Karpas-422 (cell line): ENCODE results near the gene PACSIN1. TPM values are rescaled to one million over a fixed set of nuclear protein-coding genes. Genes with fewer than 3 reads are reported as not detected.

Source experiments
- DNase-seq: peaks from one replicate; pipeline ENCODE4 v3.0.0-alpha.2; 2015
- H2AFZ ChIP-seq: fragments of 200-600 bp; sonication (generic); 2 replicates; pipeline ENCODE4 v1.6.1; 2014; ENCODE audit warnings: antibody characterized with exemption, low read length, mixed read lengths
- H3K27ac ChIP-seq: fragments of 200-600 bp; sonication (generic); 2 replicates; pipeline ENCODE4 v1.5.1; 2014; ENCODE audit warnings: mild to moderate bottlenecking, low read length, moderate library complexity
- H3K27me3 ChIP-seq: fragments of 200-600 bp; sonication (generic); 2 replicates; pipeline ENCODE4 v1.6.1; 2014; ENCODE audit warnings: low read length, mixed read lengths
- H3K36me3 ChIP-seq: fragments of 200-600 bp; sonication (generic); 2 replicates; pipeline ENCODE4 v1.6.1; 2014; ENCODE audit warnings: low read length, mixed read lengths; ENCODE audit not compliant: insufficient read depth
- H3K4me1 ChIP-seq: fragments of 200-600 bp; sonication (generic); 2 replicates; pipeline ENCODE4 v1.6.1; 2014; ENCODE audit warnings: mild to moderate bottlenecking, low read length, mixed read lengths
- H3K4me2 ChIP-seq: fragments of 200-600 bp; sonication (generic); 2 replicates; pipeline ENCODE4 v1.6.1; 2014; ENCODE audit warnings: low read length, low read depth, mild to moderate bottlenecking; ENCODE audit not compliant: poor library complexity, severe bottlenecking
- H3K4me3 ChIP-seq: fragments of 200-600 bp; sonication (generic); 2 replicates; pipeline ENCODE4 v1.5.1; 2014; ENCODE audit warnings: mild to moderate bottlenecking, antibody characterized with exemption, low read length, mixed read lengths
- H3K79me2 ChIP-seq: fragments of 200-600 bp; sonication (generic); 2 replicates; pipeline ENCODE4 v1.6.1; 2014; ENCODE audit warnings: mild to moderate bottlenecking, low read length, mixed read lengths
- H3K9ac ChIP-seq: fragments of 200-600 bp; sonication (generic); 2 replicates; pipeline ENCODE4 v1.6.0; 2014; ENCODE audit warnings: low read length
- H3K9me2 ChIP-seq: fragments of 200-600 bp; sonication (generic), shearing (Covaris generic); replicated peaks from 2 replicates; pipeline ENCODE4 v1.6.0; 2014; ENCODE audit warnings: mild to moderate bottlenecking, low read length, moderate library complexity; ENCODE audit not compliant: insufficient read depth
- H3K9me3 ChIP-seq: fragments of 300-700, 200-600 bp; sonication (generic); 2 replicates; pipeline ENCODE4 v1.6.1; 2014; ENCODE audit warnings: low read length, mixed read lengths
- H4K20me1 ChIP-seq: fragments of 200-600 bp; sonication (generic); 2 replicates; pipeline ENCODE4 v1.6.1; 2014; ENCODE audit warnings: mild to moderate bottlenecking, antibody characterized with exemption, low read length, low read depth; ENCODE audit not compliant: insufficient read depth
- total RNA-seq: library from RNA; depleted of rRNA; stranded (reverse); fragments of >200 nt; shearing (Covaris generic); gene quantifications from 2 replicates; pipeline ENCODE4 v1.2.3, GENCODE V29; 2014; ENCODE audit warnings: low replicate concordance

The PACSIN1 gene
- total RNA-seq, 1 experiment from 2014 or later = not detected

- Histone ChIP-seq H4K20me1 (no peaks in the 10 kb centered on the region), H3K4me2 (no peak overlapping the region), H2AFZ (no peak overlapping the region), H3K27ac (no peak overlapping the region), H3K9me2 (no peaks in the 10 kb centered on the region), H3K9me3 (no peaks in the 10 kb centered on the region), H3K4me1 (no peaks in the 10 kb centered on the region), H3K79me2 (no peaks in the 10 kb centered on the region), H3K9ac (no peak overlapping the region), H3K27me3 (no peaks in the 10 kb centered on the region), H3K4me3 (no peak overlapping the region), H3K36me3 (no peaks in the 10 kb centered on the region)
- no peak for DNase-seq
Measured at GRCh38 chr6:34535646-34536045, 69.8 kb downstream of the PACSIN1 start.

DNA sequence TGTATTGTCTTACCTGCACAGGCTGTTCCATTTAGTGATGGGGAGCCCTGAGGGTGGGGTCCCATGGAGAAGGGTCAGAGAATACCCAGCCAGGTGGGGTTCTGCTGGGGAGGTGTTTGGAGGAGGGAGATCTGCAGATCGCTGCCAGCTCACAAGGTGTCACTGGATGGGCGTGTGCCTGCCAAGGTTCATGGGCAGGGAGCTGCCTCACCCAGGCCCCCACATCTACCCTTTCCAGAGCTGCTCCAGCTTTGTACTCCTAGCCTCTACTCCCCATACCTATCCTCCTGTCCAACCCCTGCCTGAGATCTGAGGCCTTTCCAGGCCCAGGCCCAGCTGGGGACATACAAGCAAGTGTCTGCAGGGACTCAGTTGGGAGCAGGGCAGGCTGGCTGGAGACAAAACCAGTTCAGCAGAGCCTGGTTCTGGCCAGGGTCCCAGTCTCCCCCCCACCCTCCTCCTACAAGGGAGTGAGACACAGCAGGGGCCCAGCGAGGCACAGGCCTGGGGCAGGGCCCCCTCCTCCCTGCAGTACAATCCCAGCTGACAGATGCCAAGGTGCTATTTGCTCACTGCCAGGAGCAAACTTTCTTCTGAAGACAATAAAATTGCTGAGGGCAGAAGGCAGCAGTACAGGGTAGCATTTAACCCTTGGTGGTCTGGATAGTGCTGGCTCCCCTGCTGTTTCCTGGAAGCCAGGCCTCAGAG, 70.5 kb downstream of the PACSIN1 start:
- no peak overlapping the region for H3K9ac ChIP-seq
- no peak overlapping the region for H3K4me3 ChIP-seq
- no peaks in the 10 kb centered on the region for H3K9me2 ChIP-seq
- H3K36me3 ChIP-seq = no peaks in the 10 kb centered on the region
- no peaks in the 10 kb centered on the region for H3K79me2 ChIP-seq
- H4K20me1 ChIP-seq = no peaks in the 10 kb centered on the region
- no peaks in the 10 kb centered on the region for H3K27me3 ChIP-seq
- no peaks in the 10 kb centered on the region for H3K9me3 ChIP-seq
- no peak overlapping the region for H2AFZ ChIP-seq
- H3K27ac ChIP-seq = no peak overlapping the region
- H3K4me1 ChIP-seq = no peaks in the 10 kb centered on the region
- no peak overlapping the region for H3K4me2 ChIP-seq
- no peak for DNase-seq

- H3K36me3 ChIP-seq = no peaks in the 10 kb centered on the region
- DNase-seq = no peak
- H3K4me3 ChIP-seq = no peak overlapping the region
- H3K4me1 ChIP-seq = no peaks in the 10 kb centered on the region
- no peak overlapping the region for H3K9ac ChIP-seq
- H3K9me3 ChIP-seq = no peaks in the 10 kb centered on the region
- no peaks in the 10 kb centered on the region for H3K79me2 ChIP-seq
- no peaks in the 10 kb centered on the region for H3K27me3 ChIP-seq
- no peaks in the 10 kb centered on the region for H3K9me2 ChIP-seq
- no peak overlapping the region for H3K27ac ChIP-seq
- no peak overlapping the region for H3K4me2 ChIP-seq
- no peak overlapping the region for H2AFZ ChIP-seq
- no peaks in the 10 kb centered on the region for H4K20me1 ChIP-seq
Measured at GRCh38 chr6:34536959-34537848, 71.3 kb downstream of the PACSIN1 start.

GRCh38 chr6:34537922-34538550, 72.2 kb downstream of the PACSIN1 start:
- Histone ChIP-seq H3K27me3 (no peaks in the 10 kb centered on the region), H3K4me1 (no peaks in the 10 kb centered on the region), H3K4me2 (no peak overlapping the region), H3K9me2 (no peaks in the 10 kb centered on the region), H3K4me3 (no peak overlapping the region), H4K20me1 (no peaks in the 10 kb centered on the region), H2AFZ (no peak overlapping the region), H3K9me3 (no peaks in the 10 kb centered on the region), H3K36me3 (no peaks in the 10 kb centered on the region), H3K9ac (no peak overlapping the region), H3K27ac (no peak overlapping the region), H3K79me2 (no peaks in the 10 kb centered on the region)
- no peak for DNase-seq

DNA sequence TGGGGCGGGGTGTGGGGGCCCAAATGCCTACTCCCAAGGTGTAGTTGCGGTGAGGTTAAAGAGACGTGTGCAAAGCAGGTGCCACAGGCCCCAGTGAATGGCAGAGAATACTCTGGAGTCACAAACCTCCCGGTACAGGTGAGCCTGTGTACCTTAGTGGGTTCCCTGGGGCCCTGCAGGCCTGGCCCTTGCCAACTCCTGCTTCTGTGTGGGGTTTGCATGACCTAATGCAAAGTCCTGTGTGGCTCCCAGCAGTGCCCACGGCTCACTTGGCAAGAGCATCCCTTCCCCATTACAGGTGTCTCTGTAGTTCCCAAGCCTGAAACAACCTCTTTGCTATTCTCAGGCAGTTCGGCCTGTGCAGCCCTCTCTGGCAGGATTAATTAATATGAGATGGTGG, 72.7 kb downstream of the PACSIN1 start:
- Histone ChIP-seq H3K9me2 (no peaks in the 10 kb centered on the region), H4K20me1 (no peaks in the 10 kb centered on the region), H3K9ac (no peak overlapping the region), H3K4me3 (no peak overlapping the region), H3K27me3 (no peaks in the 10 kb centered on the region), H3K79me2 (no peaks in the 10 kb centered on the region), H3K36me3 (no peaks in the 10 kb centered on the region), H3K4me1 (no peaks in the 10 kb centered on the region), H3K27ac (no peak overlapping the region), H3K9me3 (no peaks in the 10 kb centered on the region), H2AFZ (no peak overlapping the region), H3K4me2 (no peak overlapping the region)
- DNase-seq = no peak

DNA sequence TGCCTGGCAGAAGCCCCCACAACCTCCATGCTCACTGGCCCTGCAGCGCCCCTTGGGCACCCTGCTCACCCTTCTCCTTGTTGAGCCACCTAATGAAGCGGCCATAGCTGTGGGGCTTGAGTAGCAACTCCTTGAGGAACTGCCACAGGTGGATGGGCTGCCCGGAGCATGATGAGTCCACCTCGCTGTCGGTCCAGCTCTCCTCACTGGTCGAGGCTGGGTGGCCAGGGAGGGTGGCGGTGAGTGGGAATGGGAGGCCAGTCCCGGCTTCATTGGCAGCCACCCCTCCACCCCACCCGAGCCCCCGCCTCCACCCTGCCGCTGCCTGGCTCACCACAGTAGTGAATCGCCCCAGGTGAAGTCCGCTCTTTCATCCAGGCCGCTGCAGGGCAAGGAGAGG, 73.3 kb downstream of the PACSIN1 start:
- H3K9ac ChIP-seq = no peak overlapping the region
- no peaks in the 10 kb centered on the region for H3K9me3 ChIP-seq
- no peak overlapping the region for H3K4me3 ChIP-seq
- H3K4me1 ChIP-seq = no peaks in the 10 kb centered on the region
- H4K20me1 ChIP-seq = no peaks in the 10 kb centered on the region
- no peaks in the 10 kb centered on the region for H3K27me3 ChIP-seq
- H3K9me2 ChIP-seq = no peaks in the 10 kb centered on the region
- no peak for DNase-seq
- no peaks in the 10 kb centered on the region for H3K79me2 ChIP-seq
- no peak overlapping the region for H2AFZ ChIP-seq
- H3K36me3 ChIP-seq = no peaks in the 10 kb centered on the region
- H3K27ac ChIP-seq = no peak overlapping the region
- no peak overlapping the region for H3K4me2 ChIP-seq

- H3K36me3 ChIP-seq = no peaks in the 10 kb centered on the region
- H3K4me2 ChIP-seq = no peak overlapping the region
- H3K27ac ChIP-seq = no peak overlapping the region
- no peaks in the 10 kb centered on the region for H3K4me1 ChIP-seq
- H3K9ac ChIP-seq = no peak overlapping the region
- H3K79me2 ChIP-seq = no peaks in the 10 kb centered on the region
- DNase-seq = no peak
- no peak overlapping the region for H3K4me3 ChIP-seq
- no peaks in the 10 kb centered on the region for H3K9me2 ChIP-seq
- H2AFZ ChIP-seq = no peak overlapping the region
- no peaks in the 10 kb centered on the region for H3K27me3 ChIP-seq
- H3K9me3 ChIP-seq = no peaks in the 10 kb centered on the region
- no peaks in the 10 kb centered on the region for H4K20me1 ChIP-seq
Measured at GRCh38 chr6:34540222-34540621, 74.3 kb downstream of the PACSIN1 start.

DNA sequence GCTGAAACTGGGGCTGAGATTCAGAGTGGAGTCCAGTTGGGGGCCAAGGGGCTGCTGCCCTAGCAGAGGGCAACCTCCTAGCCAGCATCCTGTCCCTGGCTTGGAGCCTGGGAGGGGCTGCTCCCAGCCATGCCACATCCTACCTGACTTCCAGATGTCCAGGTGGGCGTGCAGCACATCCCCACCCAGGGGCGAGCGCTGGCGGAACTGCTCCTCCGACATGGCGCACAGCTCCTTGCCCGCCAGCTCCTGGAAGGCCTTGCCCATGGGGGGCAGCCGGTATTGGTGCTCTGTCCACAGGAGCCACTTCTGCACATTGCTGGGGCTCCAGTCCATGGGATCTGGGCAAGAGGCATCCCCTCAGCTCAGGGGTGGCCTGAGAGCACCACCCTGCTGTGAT, 75.0 kb downstream of the PACSIN1 start:
- H2AFZ ChIP-seq = no peak overlapping the region
- H3K9me3 ChIP-seq = no peaks in the 10 kb centered on the region
- H4K20me1 ChIP-seq = no peaks in the 10 kb centered on the region
- no peak overlapping the region for H3K4me3 ChIP-seq
- H3K4me2 ChIP-seq = no peak overlapping the region
- H3K27ac ChIP-seq = no peak overlapping the region
- H3K79me2 ChIP-seq = no peaks in the 10 kb centered on the region
- no peaks in the 10 kb centered on the region for H3K36me3 ChIP-seq
- no peak for DNase-seq
- no peak overlapping the region for H3K9ac ChIP-seq
- no peaks in the 10 kb centered on the region for H3K9me2 ChIP-seq
- no peaks in the 10 kb centered on the region for H3K27me3 ChIP-seq
- H3K4me1 ChIP-seq = no peaks in the 10 kb centered on the region
